HL-60 (cell line): Measurements from ENCODE around the gene SEC11A.

Experiments used
- CTCF ChIP-seq: IDR thresholded peaks from one replicate; pipeline ENCODE4 v1.5.1; 2011; ENCODE audit warnings: low read length, control low read depth, inconsistent platforms; ENCODE audit not compliant: insufficient read depth
- TF ChIP-seq, protein P1 (sequence below): IDR thresholded peaks from 2 replicates; pipeline ENCODE4 v1.6.1; 2012; ENCODE audit warnings: low read depth; ENCODE audit not compliant: insufficient replicate concordance

DNA sequence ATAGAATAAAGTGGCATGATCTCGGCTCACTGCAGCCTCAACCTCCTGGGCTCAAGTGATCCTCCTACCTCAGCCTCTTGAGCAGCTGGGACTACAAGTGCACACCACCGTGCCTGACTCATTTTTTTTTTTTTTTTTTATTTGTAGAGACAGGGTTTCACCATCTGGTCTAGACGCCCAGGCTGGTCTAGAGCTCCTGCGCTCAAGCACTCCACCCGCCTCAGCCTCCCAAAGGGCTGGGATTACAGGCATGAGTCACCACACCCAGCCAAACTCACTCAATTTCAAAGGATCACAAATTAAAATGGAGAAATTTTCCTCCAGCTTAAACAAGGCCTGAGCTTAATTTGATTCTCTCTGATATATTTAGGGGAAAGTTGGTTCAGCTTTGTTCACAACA is 30.6 kb downstream of the SEC11A start:
- TF ChIP-seq CTCF = no peak
- TF ChIP-seq, protein P1, sequence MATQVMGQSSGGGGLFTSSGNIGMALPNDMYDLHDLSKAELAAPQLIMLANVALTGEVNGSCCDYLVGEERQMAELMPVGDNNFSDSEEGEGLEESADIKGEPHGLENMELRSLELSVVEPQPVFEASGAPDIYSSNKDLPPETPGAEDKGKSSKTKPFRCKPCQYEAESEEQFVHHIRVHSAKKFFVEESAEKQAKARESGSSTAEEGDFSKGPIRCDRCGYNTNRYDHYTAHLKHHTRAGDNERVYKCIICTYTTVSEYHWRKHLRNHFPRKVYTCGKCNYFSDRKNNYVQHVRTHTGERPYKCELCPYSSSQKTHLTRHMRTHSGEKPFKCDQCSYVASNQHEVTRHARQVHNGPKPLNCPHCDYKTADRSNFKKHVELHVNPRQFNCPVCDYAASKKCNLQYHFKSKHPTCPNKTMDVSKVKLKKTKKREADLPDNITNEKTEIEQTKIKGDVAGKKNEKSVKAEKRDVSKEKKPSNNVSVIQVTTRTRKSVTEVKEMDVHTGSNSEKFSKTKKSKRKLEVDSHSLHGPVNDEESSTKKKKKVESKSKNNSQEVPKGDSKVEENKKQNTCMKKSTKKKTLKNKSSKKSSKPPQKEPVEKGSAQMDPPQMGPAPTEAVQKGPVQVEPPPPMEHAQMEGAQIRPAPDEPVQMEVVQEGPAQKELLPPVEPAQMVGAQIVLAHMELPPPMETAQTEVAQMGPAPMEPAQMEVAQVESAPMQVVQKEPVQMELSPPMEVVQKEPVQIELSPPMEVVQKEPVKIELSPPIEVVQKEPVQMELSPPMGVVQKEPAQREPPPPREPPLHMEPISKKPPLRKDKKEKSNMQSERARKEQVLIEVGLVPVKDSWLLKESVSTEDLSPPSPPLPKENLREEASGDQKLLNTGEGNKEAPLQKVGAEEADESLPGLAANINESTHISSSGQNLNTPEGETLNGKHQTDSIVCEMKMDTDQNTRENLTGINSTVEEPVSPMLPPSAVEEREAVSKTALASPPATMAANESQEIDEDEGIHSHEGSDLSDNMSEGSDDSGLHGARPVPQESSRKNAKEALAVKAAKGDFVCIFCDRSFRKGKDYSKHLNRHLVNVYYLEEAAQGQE = no peak
